AG10803 (cell line): ENCODE results near the gene PLXNA4.
"Not testable (repeated sequence)": the region's sequence is repeated elsewhere in the genome, so short reads cannot be mapped to it uniquely, and the experiment has no call there.

Experiments used
- DNase-seq: peaks from one replicate; pipeline ENCODE4 v3.0.0; 2010; ENCODE audit warnings: low read depth
- H3K4me3 ChIP-seq: 2 replicates; pipeline ENCODE4 v1.5.1; 2011; ENCODE audit warnings: mild to moderate bottlenecking, low read length, control low read depth
- TF ChIP-seq, protein P1 (sequence below): conservative IDR thresholded peaks from 2 replicates; pipeline ENCODE4 v1.5.1; 2011; ENCODE audit warnings: mild to moderate bottlenecking, low read length, control low read depth, inconsistent platforms

The PLXNA4 gene

DNA sequence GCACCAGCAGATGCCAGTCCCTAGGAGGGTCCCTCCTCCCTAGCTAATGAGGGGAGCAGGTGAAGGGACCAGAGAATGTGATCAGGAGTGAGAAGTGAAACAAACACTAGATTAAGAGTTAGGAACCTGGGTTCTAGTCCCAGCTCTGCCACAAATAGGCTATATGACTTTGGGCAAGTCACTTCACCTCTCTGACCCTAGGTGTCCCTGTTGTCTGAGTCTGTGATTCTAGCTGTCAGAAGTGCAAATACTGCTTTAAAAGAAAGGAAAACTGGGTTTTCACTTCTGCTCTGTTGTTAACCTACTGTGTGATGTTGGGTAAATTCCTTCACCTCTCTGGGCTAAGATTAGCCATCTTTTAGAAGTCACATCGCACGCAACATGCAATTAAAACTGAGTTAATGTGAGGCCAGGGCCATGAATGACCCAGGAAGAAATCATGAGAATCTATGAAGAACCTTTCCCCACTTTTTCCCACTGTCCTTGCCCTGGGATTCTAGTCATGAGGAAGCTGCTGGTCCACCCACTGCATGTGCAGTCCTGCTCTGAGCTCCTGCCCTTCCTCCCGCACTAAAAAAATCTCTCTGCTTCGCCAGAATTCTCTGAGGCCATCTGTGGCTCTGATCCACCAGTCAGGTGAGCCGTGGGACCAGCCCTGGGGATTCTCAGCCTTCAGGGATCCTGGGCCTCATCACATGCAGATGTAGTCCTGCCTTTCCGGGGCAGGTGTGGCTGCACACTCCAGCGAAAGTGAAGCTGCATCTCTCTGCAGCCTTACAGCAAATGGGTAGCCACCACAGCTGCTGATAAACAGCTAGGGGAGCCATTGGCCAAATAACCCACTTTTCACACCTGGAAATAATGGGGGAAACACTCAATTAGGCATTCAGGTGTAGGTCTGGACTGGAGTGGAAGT, 181.7 kb downstream of the PLXNA4 start:
- no peak overlapping the region for H3K4me3 ChIP-seq
- peak; percentile 23 for DNase-seq
- TF ChIP-seq, protein P1, sequence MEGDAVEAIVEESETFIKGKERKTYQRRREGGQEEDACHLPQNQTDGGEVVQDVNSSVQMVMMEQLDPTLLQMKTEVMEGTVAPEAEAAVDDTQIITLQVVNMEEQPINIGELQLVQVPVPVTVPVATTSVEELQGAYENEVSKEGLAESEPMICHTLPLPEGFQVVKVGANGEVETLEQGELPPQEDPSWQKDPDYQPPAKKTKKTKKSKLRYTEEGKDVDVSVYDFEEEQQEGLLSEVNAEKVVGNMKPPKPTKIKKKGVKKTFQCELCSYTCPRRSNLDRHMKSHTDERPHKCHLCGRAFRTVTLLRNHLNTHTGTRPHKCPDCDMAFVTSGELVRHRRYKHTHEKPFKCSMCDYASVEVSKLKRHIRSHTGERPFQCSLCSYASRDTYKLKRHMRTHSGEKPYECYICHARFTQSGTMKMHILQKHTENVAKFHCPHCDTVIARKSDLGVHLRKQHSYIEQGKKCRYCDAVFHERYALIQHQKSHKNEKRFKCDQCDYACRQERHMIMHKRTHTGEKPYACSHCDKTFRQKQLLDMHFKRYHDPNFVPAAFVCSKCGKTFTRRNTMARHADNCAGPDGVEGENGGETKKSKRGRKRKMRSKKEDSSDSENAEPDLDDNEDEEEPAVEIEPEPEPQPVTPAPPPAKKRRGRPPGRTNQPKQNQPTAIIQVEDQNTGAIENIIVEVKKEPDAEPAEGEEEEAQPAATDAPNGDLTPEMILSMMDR, result peak; percentile 54

- peak; percentile 90 for DNase-seq
- H3K4me3 ChIP-seq, result no peak overlapping the region
- TF ChIP-seq, protein P1, result no peak
These were observed 182.4 kb downstream of the PLXNA4 start for GRCh38 chr7:132393789-132394261.

DNA sequence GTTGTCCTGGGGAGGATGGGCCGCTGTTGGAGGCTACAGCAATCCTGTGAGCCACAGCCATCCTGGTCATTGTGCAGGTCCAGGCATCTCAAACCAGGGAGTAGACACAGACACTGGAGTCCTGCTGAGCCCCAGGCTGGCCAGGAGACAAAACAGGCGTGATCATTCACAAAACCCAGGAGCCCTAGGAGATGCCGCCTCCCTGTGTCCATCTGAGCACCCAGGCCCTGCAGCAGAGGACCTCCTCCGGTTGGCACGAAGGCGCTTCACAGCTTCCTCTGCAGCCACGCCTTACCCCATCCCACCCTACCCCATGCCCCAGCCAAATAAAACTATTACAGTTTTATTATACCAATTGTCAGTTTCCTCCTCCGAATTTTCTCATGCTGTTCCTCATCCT, 183.6 kb downstream of the PLXNA4 start:
- TF ChIP-seq, protein P1, result no peak
- no peak for DNase-seq
- no peak overlapping the region for H3K4me3 ChIP-seq

- DNase-seq, result peak; percentile 84
- H3K4me3 ChIP-seq, result no peak overlapping the region
- TF ChIP-seq, protein P1, result no peak
These were observed 185.6 kb downstream of the PLXNA4 start for GRCh38 chr7:132390705-132391104.

DNA sequence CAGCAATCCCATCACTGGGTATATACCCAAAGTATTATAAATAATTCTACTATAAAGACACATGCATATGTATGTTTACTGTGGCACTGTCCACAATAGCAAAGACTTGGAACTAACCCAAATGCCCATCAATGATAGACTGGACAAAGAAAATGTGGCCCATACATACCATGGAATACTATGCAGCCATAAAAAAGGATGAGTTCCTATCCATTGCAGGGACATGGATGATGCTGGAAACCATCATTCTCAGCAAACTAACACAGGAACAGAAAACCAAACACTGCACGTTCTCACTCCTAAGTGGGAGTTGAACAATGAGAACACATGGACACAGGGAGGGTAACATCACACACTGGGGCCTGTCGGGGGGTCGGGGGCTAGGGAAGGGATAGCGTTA, 186.2 kb downstream of the PLXNA4 start:
- H3K4me3 ChIP-seq, DNase-seq: not testable (repeated sequence)

GRCh38 chr7:132388688-132389087, 187.6 kb downstream of the PLXNA4 start:
- DNase-seq, result no peak
- no peak overlapping the region for H3K4me3 ChIP-seq
- TF ChIP-seq, protein P1, result no peak

GRCh38 chr7:132387596-132387995, 188.7 kb downstream of the PLXNA4 start:
- H3K4me3 ChIP-seq, result no peak overlapping the region
- TF ChIP-seq, protein P1, result no peak
- no peak for DNase-seq
